ENCODE results near the gene SLC9A5.

DNA sequence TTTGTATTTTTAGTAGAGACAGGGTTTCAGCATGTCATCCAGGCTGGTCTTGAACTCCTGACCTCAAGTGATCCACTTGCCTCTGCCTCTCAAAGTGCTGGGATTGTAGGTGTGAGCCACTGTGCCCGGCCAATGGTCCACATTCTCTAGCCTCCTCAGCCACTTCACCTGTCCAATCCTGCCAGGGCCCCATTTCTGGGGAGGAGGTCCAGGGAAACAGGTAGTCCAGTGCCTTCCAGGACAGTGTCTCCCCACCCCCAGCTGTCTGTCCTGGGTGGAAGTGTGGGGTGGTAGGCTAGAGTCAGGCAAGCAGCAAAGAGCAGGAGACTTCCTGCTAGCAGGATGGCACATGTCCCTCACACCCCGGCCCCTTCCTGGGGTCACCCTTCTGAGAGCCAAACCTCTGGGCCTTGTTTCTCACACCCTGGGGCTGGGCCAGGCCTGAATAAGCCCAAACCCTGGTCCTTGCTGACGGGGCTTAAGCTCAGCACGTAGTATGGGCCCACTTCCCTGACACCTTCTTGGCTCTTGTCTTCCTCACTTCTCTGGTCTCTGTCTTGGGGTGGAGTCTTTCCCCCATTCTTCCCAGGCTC lies 6.5 kb upstream of the SLC9A5 start:
- TF ChIP-seq, protein P1, sequence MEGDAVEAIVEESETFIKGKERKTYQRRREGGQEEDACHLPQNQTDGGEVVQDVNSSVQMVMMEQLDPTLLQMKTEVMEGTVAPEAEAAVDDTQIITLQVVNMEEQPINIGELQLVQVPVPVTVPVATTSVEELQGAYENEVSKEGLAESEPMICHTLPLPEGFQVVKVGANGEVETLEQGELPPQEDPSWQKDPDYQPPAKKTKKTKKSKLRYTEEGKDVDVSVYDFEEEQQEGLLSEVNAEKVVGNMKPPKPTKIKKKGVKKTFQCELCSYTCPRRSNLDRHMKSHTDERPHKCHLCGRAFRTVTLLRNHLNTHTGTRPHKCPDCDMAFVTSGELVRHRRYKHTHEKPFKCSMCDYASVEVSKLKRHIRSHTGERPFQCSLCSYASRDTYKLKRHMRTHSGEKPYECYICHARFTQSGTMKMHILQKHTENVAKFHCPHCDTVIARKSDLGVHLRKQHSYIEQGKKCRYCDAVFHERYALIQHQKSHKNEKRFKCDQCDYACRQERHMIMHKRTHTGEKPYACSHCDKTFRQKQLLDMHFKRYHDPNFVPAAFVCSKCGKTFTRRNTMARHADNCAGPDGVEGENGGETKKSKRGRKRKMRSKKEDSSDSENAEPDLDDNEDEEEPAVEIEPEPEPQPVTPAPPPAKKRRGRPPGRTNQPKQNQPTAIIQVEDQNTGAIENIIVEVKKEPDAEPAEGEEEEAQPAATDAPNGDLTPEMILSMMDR (IDR thresholded peaks at IDR 0.05) = no peak
- TF ChIP-seq POLR2AphosphoS5 (IDR thresholded peaks at IDR 0.05) (no peak), POLR2A (IDR thresholded peaks at IDR 0.05) (no peak)
